HepG2 (cell line): ENCODE measurements around the gene PAN2. TPM values are rescaled to one million over a fixed set of nuclear protein-coding genes. Genes with fewer than 3 reads are reported as not detected.

ENCODE experiments used
- BRCA1 ChIP-seq: sonication (generic); formaldehyde crosslinking; IDR thresholded peaks from 2 replicates; pipeline ENCODE4 v1.4.0; 2020; ENCODE audit warnings: missing genetic modification reagents
- CHD2 ChIP-seq: IDR thresholded peaks from 2 replicates; pipeline ENCODE4 v1.6.1; 2011; ENCODE audit warnings: low read depth, low read length, improper control_type of control experiment
- GMEB1 ChIP-seq: sonication (generic); formaldehyde crosslinking; IDR thresholded peaks from 2 replicates; pipeline ENCODE4 v1.5.1; 2020; ENCODE audit warnings: missing genetic modification reagents, mild to moderate bottlenecking, borderline replicate concordance
- HMG20A ChIP-seq: IDR thresholded peaks from 2 replicates; pipeline ENCODE4 v1.6.1; 2016; ENCODE audit warnings: borderline replicate concordance
- HMGXB4 ChIP-seq, 2 experiments: sonication (generic) in 1 of 2; formaldehyde crosslinking in 1 of 2; IDR thresholded peaks; 2 replicates each; pipeline versions ENCODE4 v1.4.0 to v1.6.1; 2018 to 2020; ENCODE audit warnings: missing genetic modification reagents in 2 of 2, borderline replicate concordance in 1 of 2, low read depth in 1 of 2, mild to moderate bottlenecking in 1 of 2, missing biosample characterization in 1 of 2
- IRF9 ChIP-seq: sonication (generic); formaldehyde crosslinking; IDR thresholded peaks from 2 replicates; pipeline ENCODE4 v1.8.0; 2022; ENCODE audit warnings: missing genetic modification reagents, mild to moderate bottlenecking, borderline replicate concordance
- KDM1A ChIP-seq: IDR thresholded peaks from 2 replicates; pipeline ENCODE4 v1.6.1; 2016; ENCODE audit warnings: missing compliant biosample characterization
- KLF9 ChIP-seq: IDR thresholded peaks from 2 replicates; pipeline ENCODE4 v1.6.1; 2016; ENCODE audit warnings: low read depth
- NFE2L1 ChIP-seq: sonication (generic); formaldehyde crosslinking; IDR thresholded peaks from 2 replicates; pipeline ENCODE4 v1.4.0; 2020; ENCODE audit warnings: missing genetic modification reagents, mild to moderate bottlenecking, borderline replicate concordance
- RAD21 ChIP-seq: fragments of 450-650 bp; formaldehyde crosslinking; IDR thresholded peaks from 2 replicates; pipeline ENCODE4 v1.5.0; 2020; ENCODE audit warnings: mild to moderate bottlenecking
- RFX3 ChIP-seq: IDR thresholded peaks from 2 replicates; pipeline ENCODE4 v1.6.1; 2016; ENCODE audit warnings: missing biosample characterization, missing genetic modification reagents
- RFXAP ChIP-seq: sonication (generic); formaldehyde crosslinking; IDR thresholded peaks from 2 replicates; pipeline ENCODE4 v1.4.0; 2020; ENCODE audit warnings: missing genetic modification reagents, borderline replicate concordance
- SP2 ChIP-seq: sonication (generic); formaldehyde crosslinking; IDR thresholded peaks from 2 replicates; pipeline ENCODE4 v1.5.1; 2020; ENCODE audit warnings: mild to moderate bottlenecking, missing genetic modification reagents
- TAF1 ChIP-seq: sonication (generic); formaldehyde crosslinking; IDR thresholded peaks from 2 replicates; pipeline ENCODE4 v1.4.0; 2020; ENCODE audit warnings: missing genetic modification reagents
- ZBTB14 ChIP-seq: sonication (generic); formaldehyde crosslinking; IDR thresholded peaks from 2 replicates; pipeline ENCODE4 v1.4.0; 2020; ENCODE audit warnings: missing genetic modification reagents
- ZC3H4 ChIP-seq: sonication (generic); formaldehyde crosslinking; IDR thresholded peaks from 2 replicates; pipeline ENCODE4 v1.4.0; 2020; ENCODE audit warnings: missing genetic modification reagents, borderline replicate concordance
- ZFP36L1 ChIP-seq: sonication (generic); formaldehyde crosslinking; IDR thresholded peaks from 2 replicates; pipeline ENCODE4 v1.8.0; 2022; ENCODE audit warnings: mild to moderate bottlenecking, missing genetic modification reagents, moderate library complexity
- ZNF121 ChIP-seq: sonication (generic); formaldehyde crosslinking; IDR thresholded peaks from 2 replicates; pipeline ENCODE4 v1.5.0; 2020; ENCODE audit warnings: mild to moderate bottlenecking, missing genetic modification reagents
- ZNF350 ChIP-seq: sonication (generic); formaldehyde crosslinking; IDR thresholded peaks from 2 replicates; pipeline ENCODE4 v1.4.0; 2020; ENCODE audit warnings: mild to moderate bottlenecking, low read depth, missing genetic modification reagents, borderline replicate concordance
- ZNF432 ChIP-seq: sonication (generic); formaldehyde crosslinking; IDR thresholded peaks from 2 replicates; pipeline ENCODE4 v1.5.0; 2020; ENCODE audit warnings: missing genetic modification reagents, mild to moderate bottlenecking, borderline replicate concordance
- ZNF678 ChIP-seq: sonication (generic); formaldehyde crosslinking; IDR thresholded peaks from 2 replicates; pipeline ENCODE4 v1.4.0; 2020; ENCODE audit warnings: mild to moderate bottlenecking, missing genetic modification reagents
- ZNF691 ChIP-seq: sonication (generic); formaldehyde crosslinking; IDR thresholded peaks from 2 replicates; pipeline ENCODE4 v1.4.0; 2020; ENCODE audit warnings: missing genetic modification reagents, low read depth, mild to moderate bottlenecking, borderline replicate concordance
- ZNF841 ChIP-seq: sonication (generic); formaldehyde crosslinking; IDR thresholded peaks from 2 replicates; pipeline ENCODE4 v1.8.1; 2023; ENCODE audit warnings: missing genetic modification reagents, borderline replicate concordance
- polyA plus RNA-seq, 8 experiments: library from polyadenylated mRNA; depleted of rRNA in 3 of 8; stranded (reverse) in 7 of 8; unstranded in 1 of 8; fragments of >200 nt; fragmentation: Illumina TruSeq in 4 of 8; extraction: Trizol in 4 of 8; gene quantifications; 2 replicates each; pipeline versions ENCODE4 v1.2.1 to v1.2.3, GENCODE V29; 2011 to 2016; ENCODE audit warnings: low read depth in 4 of 8, missing spikeins in 1 of 8, mixed read lengths in 1 of 8; ENCODE audit not compliant: insufficient read depth in 1 of 8
- total RNA-seq, 5 experiments: library from RNA; depleted of rRNA; stranded (reverse); fragments of >200 nt; fragmentation: Illumina TruSeq; extraction: Trizol; gene quantifications; 2 replicates each; pipeline ENCODE4 v1.2.3, GENCODE V29; 2016; ENCODE audit warnings: low read depth in 1 of 5

Gene PAN2
- total and polyA plus RNA-seq, 2 of the 13 experiments (the other 11 are each of a cell fraction or from before 2014, with no cell fraction given): 27.2 to 61.1 TPM

- TF ChIP-seq HMGXB4 (CRISPR knock-in tag; IDR thresholded peaks at IDR 0.05; ENCODE audit: borderline replicate concordance in 1 of 2, low read depth in 1 of 2) (peak; percentile 76 to 93), RFX3 (CRISPR knock-in tag) (peak; percentile 63), TAF1 (CRISPR knock-in tag) (peak; percentile 91), ZNF678 (CRISPR knock-in tag) (peak; percentile 60; the same call in 1 of the 2 replicates), IRF9 (CRISPR knock-in tag) (peak; percentile 66; the same call in 1 of the 2 replicates), ZNF432 (CRISPR knock-in tag) (no peak), SP2 (CRISPR knock-in tag) (peak; percentile 52; the same call in 1 of the 2 replicates), RFXAP (CRISPR knock-in tag) (peak; percentile 98), ZNF691 (CRISPR knock-in tag) (0 out of 2 replicates have a peak, but pooled peaks have one; percentile 22), ZNF350 (CRISPR knock-in tag) (peak; percentile 82), NFE2L1 (CRISPR knock-in tag) (no peak), BRCA1 (CRISPR knock-in tag) (no peak), RAD21 (CRISPR knock-in tag) (peak; percentile 62), ZNF121 (no peak; the same call in 1 of the 2 replicates), ZNF841 (CRISPR knock-in tag) (no peak), ZC3H4 (CRISPR knock-in tag) (peak; percentile 30; the same call in 1 of the 2 replicates), HMG20A (no peak; the same call in 1 of the 2 replicates), CHD2 (peak; percentile 52), KLF9 (CRISPR knock-in tag) (no peak), ZFP36L1 (CRISPR knock-in tag) (peak; percentile 65), ZBTB14 (CRISPR knock-in tag) (peak; percentile 95), KDM1A (peak; percentile 84), GMEB1 (CRISPR knock-in tag) (peak; percentile 75)
These were observed 66.9 kb downstream of the PAN2 start, which contains the start of gene COQ10A (continued) for GRCh38 chr12:56266693-56267442.
